ENCODE results near the gene SPX.

SPX gene

DNA sequence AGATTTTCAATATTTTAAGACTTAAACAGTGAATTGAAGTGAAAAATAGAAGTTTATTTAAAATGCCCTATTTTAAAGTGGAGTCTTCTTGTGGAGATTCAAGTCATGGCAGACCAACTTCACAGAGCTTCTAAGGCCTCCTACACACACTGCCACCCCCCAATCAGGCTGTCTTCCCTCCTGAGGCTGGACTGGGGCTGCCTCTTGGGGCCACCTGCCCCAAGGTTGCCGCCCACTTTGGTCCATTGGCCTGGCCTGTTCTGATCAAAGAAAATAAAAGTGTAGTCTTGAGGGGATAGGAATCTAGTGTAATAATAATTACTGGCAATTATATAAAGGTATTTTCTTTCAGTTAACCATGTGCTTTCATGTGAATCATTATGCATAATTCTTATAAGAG lies 23.2 kb upstream of the SPX start:
- peak overlapping the region; percentile 88 for H3K9ac ChIP-seq (ENCODE audit: low read depth, low read length)
- TF ChIP-seq, protein P1, sequence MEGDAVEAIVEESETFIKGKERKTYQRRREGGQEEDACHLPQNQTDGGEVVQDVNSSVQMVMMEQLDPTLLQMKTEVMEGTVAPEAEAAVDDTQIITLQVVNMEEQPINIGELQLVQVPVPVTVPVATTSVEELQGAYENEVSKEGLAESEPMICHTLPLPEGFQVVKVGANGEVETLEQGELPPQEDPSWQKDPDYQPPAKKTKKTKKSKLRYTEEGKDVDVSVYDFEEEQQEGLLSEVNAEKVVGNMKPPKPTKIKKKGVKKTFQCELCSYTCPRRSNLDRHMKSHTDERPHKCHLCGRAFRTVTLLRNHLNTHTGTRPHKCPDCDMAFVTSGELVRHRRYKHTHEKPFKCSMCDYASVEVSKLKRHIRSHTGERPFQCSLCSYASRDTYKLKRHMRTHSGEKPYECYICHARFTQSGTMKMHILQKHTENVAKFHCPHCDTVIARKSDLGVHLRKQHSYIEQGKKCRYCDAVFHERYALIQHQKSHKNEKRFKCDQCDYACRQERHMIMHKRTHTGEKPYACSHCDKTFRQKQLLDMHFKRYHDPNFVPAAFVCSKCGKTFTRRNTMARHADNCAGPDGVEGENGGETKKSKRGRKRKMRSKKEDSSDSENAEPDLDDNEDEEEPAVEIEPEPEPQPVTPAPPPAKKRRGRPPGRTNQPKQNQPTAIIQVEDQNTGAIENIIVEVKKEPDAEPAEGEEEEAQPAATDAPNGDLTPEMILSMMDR (IDR thresholded peaks at IDR 0.05; ENCODE audit: borderline replicate concordance, extremely low read depth, low read length, poor library complexity, severe bottlenecking) = no peak
- no peak for TF ChIP-seq EZH2 (IDR thresholded peaks at IDR 0.05; ENCODE audit: borderline replicate concordance, low read depth, low read length, severe bottlenecking)
- H3K4me2 ChIP-seq (ENCODE audit: insufficient read depth, low read length) = peak overlapping the region; percentile 62
- H3K4me3 ChIP-seq (ENCODE audit: low read depth in 1 of 2, low read length in 2 of 2) = peak overlapping the region; percentile 83 to 98; a peak in 3 of 4 replicates
- no peak overlapping the region; the same call in 1 of the 2 replicates for H3K27ac ChIP-seq (ENCODE audit: low read length)
- H3K79me2 ChIP-seq (ENCODE audit: insufficient read depth, low read length) = peaks cover 84% of the 10 kb centered on the region
- no peak overlapping the region for H2AFZ ChIP-seq (ENCODE audit: low read depth, low read length)
- ATAC-seq (ENCODE audit: insufficient read depth, low read depth) (no peak), DNase-seq (no peak)
- H3K27me3 ChIP-seq (ENCODE audit: insufficient read depth, low read length, poor library complexity) = no peaks in the 10 kb centered on the region
- H4K20me1 ChIP-seq (ENCODE audit: insufficient read depth, low read length) = peaks cover 5% of the 10 kb centered on the region; the same call in 1 of the 2 replicates
- no peaks in the 10 kb centered on the region for H3K9me3 ChIP-seq (ENCODE audit: insufficient read depth, low read length, severe bottlenecking)
- H3K36me3 ChIP-seq (ENCODE audit: insufficient read depth, low read length) = peaks cover 16% of the 10 kb centered on the region
- H3K4me1 ChIP-seq (ENCODE audit: insufficient read depth, low read length) = peaks cover 44% of the 10 kb centered on the region

DNA sequence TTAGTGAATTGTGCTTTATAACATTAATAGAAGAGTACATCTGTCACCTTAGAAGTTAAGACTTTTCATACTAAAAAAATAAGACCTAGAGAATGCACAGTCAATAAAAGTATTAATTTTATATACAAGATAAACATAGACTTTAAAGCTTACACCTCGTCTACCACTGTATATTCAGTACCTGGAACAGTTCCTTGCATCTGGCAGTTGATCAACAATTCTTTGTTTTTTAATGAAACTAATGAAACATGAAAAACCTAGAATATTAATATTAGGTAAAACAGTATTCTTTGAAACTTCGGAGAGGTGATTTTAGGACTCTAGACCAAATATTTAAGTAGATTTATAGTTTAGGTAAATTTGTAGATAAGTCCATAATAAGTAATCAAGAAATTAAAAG lies 20.2 kb upstream of the SPX start:
- Histone ChIP-seq H3K27ac (ENCODE audit: low read length) (no peak overlapping the region), H3K4me2 (ENCODE audit: insufficient read depth, low read length) (no peak overlapping the region), H3K9ac (ENCODE audit: low read depth, low read length) (no peak overlapping the region), H2AFZ (ENCODE audit: low read depth, low read length) (no peak overlapping the region), H3K4me1 (ENCODE audit: insufficient read depth, low read length) (peaks cover 22% of the 10 kb centered on the region), H3K36me3 (ENCODE audit: insufficient read depth, low read length) (peaks cover 18% of the 10 kb centered on the region), H3K4me3 (ENCODE audit: low read depth in 1 of 2, low read length in 2 of 2) (no peak overlapping the region), H3K27me3 (ENCODE audit: insufficient read depth, low read length, poor library complexity) (no peaks in the 10 kb centered on the region), H3K79me2 (ENCODE audit: insufficient read depth, low read length) (peaks cover 63% of the 10 kb centered on the region), H4K20me1 (ENCODE audit: insufficient read depth, low read length) (peaks cover 6% of the 10 kb centered on the region; the same call in 1 of the 2 replicates), H3K9me3 (ENCODE audit: insufficient read depth, low read length, severe bottlenecking) (no peaks in the 10 kb centered on the region)
- TF ChIP-seq, protein P1 (IDR thresholded peaks at IDR 0.05; ENCODE audit: borderline replicate concordance, extremely low read depth, low read length, poor library complexity, severe bottlenecking) = no peak
- TF ChIP-seq EZH2 (IDR thresholded peaks at IDR 0.05; ENCODE audit: borderline replicate concordance, low read depth, low read length, severe bottlenecking) = no peak
- ATAC-seq (ENCODE audit: insufficient read depth, low read depth) = no peak
- DNase-seq = no peak

DNA sequence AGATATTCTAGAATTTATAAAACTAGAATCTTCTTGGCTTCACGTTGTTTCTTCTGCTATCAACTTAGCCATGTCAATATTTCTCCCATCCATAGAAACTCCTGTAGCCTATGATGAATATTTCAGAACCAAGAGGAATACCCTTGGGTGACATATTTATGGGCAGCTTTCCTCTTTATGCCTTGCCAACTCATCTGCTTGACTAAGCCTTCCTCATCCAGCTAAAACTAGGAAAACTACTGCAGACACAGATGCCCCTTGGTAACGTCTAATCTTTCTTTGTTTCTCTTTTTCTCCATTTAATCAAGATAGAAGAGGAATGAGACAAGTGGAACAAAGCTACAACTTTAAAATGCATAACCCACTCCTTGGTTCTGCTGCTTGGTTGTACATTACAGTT lies 18.2 kb upstream of the SPX start:
- Histone ChIP-seq H3K4me3 (ENCODE audit: low read depth in 1 of 2, low read length in 2 of 2) (no peak overlapping the region), H3K9ac (ENCODE audit: low read depth, low read length) (no peak overlapping the region), H2AFZ (ENCODE audit: low read depth, low read length) (no peak overlapping the region), H3K36me3 (ENCODE audit: insufficient read depth, low read length) (peaks cover 29% of the 10 kb centered on the region), H3K4me2 (ENCODE audit: insufficient read depth, low read length) (no peak overlapping the region), H3K4me1 (ENCODE audit: insufficient read depth, low read length) (peaks cover 17% of the 10 kb centered on the region), H3K9me3 (ENCODE audit: insufficient read depth, low read length, severe bottlenecking) (no peaks in the 10 kb centered on the region), H3K27me3 (ENCODE audit: insufficient read depth, low read length, poor library complexity) (no peaks in the 10 kb centered on the region), H3K79me2 (ENCODE audit: insufficient read depth, low read length) (peaks cover 46% of the 10 kb centered on the region), H4K20me1 (ENCODE audit: insufficient read depth, low read length) (peaks cover 7% of the 10 kb centered on the region; the same call in 1 of the 2 replicates), H3K27ac (ENCODE audit: low read length) (no peak overlapping the region)
- TF ChIP-seq, protein P1 (IDR thresholded peaks at IDR 0.05; ENCODE audit: borderline replicate concordance, extremely low read depth, low read length, poor library complexity, severe bottlenecking) = no peak
- no peak for TF ChIP-seq EZH2 (IDR thresholded peaks at IDR 0.05; ENCODE audit: borderline replicate concordance, low read depth, low read length, severe bottlenecking)
- ATAC-seq (ENCODE audit: insufficient read depth, low read depth) = no peak
- no peak for DNase-seq

DNA sequence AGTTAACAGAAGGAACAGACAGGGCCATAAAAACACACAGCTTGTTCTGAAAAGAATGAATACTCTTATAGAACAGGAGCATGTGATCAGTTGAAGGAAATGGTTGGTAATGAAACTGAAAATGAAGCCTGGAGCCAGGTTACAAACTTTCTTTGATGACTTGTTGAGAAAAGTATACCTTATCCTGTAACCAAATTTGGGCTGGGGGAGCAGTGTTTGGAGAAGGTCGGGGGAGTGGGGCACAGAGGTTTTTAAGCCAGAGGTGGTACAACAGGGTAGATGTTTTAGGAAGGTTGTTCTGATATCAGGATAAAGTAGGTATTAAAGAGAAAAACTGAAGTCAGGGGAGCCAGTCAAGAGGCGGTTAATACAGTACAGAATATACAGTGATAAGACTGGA lies 16.3 kb upstream of the SPX start:
- Histone ChIP-seq H3K4me2 (ENCODE audit: insufficient read depth, low read length) (no peak overlapping the region), H3K9me3 (ENCODE audit: insufficient read depth, low read length, severe bottlenecking) (no peaks in the 10 kb centered on the region), H3K9ac (ENCODE audit: low read depth, low read length) (no peak overlapping the region), H3K36me3 (ENCODE audit: insufficient read depth, low read length) (peaks cover 46% of the 10 kb centered on the region), H3K27me3 (ENCODE audit: insufficient read depth, low read length, poor library complexity) (no peaks in the 10 kb centered on the region), H3K27ac (ENCODE audit: low read length) (no peak overlapping the region), H3K4me3 (ENCODE audit: low read depth in 1 of 2, low read length in 2 of 2) (no peak overlapping the region), H4K20me1 (ENCODE audit: insufficient read depth, low read length) (peaks cover 3% of the 10 kb centered on the region; the same call in 1 of the 2 replicates), H3K4me1 (ENCODE audit: insufficient read depth, low read length) (no peaks in the 10 kb centered on the region), H2AFZ (ENCODE audit: low read depth, low read length) (no peak overlapping the region), H3K79me2 (ENCODE audit: insufficient read depth, low read length) (peaks cover 27% of the 10 kb centered on the region)
- ATAC-seq (ENCODE audit: insufficient read depth, low read depth) (no peak), DNase-seq (no peak)
- no peak for TF ChIP-seq EZH2 (IDR thresholded peaks at IDR 0.05; ENCODE audit: borderline replicate concordance, low read depth, low read length, severe bottlenecking)
- TF ChIP-seq, protein P1 (IDR thresholded peaks at IDR 0.05; ENCODE audit: borderline replicate concordance, extremely low read depth, low read length, poor library complexity, severe bottlenecking) = no peak
